GM18909 (cell line): ENCODE measurements around the gene GOLT1A.

Experiments used
- ATAC-seq: cut with Tn5 transposase; IDR thresholded peaks from one replicate; pipeline ENCODE4 v1.9.1; 2021; ENCODE audit warnings: mild to moderate bottlenecking; ENCODE audit not compliant: unreplicated experiment, poor library complexity

The GOLT1A gene

DNA sequence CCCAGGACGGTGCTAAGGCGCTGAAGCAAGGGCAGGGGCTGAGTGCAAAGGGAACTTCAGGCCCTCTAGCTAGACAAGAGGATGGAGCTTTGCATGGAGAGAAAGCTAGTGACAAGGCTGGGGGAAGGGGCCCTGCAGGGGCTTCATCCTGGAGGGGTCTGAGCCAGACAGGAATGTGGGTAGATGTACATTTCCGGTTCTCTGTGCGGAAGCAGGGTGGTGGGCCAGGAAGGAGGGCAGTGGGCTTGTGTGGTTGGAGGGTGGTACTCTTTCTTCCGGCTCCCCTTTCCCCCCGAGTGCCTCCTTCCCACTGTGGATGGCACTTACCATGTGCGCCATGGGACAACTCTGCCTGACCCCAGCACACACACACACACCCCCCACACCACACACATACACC, 19.0 kb downstream of the GOLT1A start:
- ATAC-seq, result no peak

DNA sequence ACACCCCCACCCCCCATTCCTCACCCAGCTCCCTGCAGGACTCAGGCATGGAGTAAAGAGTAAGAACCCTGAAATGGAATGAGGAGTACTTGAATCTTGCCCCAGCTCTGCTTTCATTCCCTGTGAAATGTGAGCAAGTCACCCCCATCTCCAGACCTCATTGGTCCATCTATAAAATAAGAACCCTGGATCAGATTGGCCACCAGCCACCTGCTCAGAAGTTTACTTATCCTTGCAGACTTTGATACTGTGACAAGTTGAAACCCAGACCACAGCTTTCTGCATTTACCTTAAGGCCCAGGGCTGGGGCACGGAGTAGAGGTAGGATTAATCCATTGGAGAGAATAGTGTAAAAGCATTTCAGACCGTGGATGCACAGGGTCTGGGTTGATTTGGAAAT, 19.7 kb downstream of the GOLT1A start:
- no peak for ATAC-seq

DNA sequence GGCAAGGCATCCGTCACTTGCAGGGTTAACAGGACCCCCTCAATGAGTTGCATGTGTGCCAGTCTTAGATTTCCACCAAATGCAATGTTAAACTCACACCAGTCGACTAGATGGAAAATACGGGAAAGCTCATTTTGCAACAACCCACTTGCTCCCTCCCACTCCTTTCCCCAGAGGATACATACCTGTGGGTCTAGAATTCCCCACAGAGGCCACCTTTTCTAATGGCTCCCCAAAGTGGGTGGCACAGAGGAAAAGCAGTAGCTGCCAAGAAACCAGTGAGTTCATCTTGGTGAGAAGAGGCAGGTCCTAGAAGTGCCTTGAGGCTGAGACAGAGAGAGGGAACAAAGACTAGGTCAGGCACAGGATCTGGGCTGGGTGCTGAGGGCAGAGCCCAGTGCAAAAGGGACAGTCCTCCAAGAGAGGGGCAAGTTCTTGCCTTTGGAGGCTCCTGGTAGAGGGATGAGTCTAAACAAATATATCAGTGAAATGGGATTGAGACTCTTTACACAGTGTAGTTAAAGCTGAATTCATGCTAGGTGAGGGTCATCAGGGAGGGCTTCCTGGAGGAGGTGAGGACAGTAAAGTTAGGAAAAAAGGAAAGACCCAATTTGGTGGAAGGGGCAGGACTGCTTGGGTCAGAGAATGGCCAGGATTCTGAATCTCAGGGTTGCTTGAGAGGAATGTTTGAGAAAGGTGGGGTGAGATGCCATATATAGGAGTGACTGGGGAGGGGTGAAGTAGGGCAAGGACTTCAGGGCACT, 21.0 kb downstream of the GOLT1A start:
- ATAC-seq, result no peak

DNA sequence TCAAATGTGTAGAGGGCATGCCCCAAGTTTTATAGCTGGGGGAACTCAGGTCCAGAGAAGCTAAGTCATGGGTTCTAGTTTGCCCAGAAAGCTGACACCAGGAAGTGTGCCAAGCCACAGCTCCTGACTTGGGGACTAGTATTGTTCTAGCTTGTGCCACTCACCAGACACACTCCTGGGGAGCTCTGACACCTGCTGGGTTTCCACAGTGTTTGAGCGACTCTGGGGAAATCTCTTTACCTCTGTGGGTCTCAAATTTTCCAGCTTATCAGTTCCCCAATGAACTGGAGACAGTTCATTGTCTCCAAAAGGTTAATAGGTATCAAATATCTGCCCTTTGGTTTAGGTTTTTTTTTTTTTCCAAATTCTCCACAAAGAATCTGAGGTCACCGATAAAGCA, 21.7 kb downstream of the GOLT1A start:
- no peak for ATAC-seq

DNA sequence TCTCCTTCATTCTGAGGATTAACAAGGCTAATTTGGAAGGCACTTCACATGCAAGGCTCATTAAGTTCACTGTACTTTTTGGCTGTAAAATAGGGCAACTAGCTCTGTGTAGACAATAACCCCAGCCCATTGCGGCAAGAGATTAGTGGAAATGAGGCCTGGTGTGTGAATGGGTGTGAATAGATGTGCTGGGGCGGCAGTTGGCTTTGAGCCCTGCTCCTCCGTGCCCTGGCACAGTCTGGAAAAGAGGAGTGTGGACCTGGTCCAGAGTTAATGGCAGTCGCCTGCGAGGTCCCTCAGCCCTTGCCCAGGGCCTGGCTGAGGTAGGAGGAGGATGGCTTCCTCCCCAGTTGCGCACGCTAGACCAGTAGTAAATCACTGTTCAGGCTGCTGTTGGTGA, 22.3 kb downstream of the GOLT1A start:
- no peak for ATAC-seq

DNA sequence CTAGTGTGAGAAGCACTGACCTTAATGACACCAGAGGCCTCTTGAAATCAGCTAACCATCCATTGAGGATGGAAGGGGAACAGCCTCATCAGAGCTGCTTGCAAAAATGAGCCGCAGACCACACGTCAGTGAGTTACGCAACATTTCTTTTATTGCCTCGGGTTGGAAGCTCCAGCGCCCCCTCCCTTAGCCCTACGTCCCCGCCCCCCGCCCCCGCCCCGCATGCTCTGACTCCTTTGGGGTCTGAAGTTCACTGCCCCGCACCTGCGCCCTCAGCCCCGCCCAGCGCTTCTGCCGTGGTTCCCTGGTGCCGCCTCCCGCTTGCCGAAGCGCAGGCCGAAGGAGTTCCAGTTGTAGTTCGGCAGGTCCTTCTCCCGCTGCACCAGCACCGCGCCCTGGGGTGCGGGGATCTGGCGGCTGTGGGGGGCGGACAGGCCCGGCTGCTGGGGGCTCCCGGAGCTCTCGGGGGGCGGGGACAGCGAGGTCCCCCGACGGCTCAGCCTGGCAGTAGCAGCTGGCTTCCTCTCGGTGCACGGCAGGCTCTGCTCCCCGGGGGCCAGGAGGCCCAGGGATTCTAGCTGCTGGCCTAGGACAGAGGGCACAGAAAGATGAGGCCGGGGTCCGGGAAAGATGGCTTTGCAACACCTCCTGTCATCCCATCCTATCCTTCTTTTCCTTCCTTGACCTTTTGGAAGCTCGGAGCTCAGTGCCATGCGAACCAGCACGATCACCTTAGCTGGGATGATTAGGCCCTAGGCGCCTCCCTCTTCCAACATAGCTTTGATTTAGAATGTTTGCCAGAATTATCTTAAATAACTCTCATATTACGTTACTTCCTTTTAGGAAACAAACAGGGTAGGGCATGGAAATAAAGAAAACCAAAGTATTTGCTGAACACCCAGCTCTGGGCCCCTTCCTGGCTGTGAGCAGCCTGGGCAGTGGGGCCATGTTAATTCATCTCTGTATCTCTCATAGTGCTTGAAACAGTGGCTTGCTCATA, 23.3 kb downstream of the GOLT1A start:
- no peak for ATAC-seq

DNA sequence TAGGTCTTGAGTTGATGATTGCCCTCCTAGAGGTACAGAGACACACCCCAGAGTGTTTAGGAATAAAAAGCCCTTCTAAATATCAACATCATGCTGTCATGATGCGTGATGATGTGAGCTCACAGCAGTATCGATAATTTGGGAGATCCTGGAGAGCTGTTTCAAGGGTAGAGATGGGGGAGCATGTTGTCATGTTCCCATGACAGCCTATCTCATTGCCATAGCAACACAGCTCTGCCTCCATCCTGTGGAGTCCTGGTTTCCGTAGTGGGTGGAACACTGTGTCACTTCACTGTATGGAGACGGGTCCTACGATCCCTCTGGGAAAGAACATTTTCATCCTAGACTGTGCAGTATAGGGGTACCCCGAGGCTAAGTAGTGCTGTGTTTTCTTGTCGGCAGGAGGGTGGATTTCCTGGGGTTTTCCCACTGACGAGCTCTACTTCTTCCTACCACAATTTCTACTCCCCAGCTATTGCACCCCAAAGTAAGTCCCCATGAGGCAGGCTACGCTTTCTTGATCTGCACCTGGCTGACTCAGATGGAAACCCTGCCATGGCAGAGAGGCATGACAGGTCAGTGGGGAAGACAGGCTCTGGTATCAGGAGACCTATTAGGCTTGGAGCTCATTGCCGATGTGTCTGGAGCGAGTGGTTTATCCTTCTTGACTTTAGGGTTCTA, 24.7 kb downstream of the GOLT1A start:
- ATAC-seq, result no peak

DNA sequence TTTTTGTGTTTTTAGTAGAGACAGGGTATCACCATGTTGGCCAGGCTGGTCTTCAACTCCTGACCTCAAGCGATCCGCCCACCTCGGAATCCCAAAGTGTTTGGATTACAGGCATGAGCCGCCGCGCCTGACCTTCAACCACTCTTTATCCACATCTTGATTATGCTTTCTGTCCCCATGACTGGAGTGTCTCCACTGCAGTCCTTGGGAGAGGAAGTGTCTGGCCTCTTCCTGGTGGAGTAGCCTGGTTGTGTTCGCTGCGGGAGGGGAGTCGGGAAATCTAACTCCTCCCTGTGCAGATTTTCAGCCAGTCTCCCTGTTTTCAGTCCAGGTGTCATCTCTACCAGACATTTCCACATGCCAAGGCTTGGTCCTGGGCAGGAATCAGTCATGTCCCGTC, 27.2 kb downstream of the GOLT1A start:
- ATAC-seq, result no peak

DNA sequence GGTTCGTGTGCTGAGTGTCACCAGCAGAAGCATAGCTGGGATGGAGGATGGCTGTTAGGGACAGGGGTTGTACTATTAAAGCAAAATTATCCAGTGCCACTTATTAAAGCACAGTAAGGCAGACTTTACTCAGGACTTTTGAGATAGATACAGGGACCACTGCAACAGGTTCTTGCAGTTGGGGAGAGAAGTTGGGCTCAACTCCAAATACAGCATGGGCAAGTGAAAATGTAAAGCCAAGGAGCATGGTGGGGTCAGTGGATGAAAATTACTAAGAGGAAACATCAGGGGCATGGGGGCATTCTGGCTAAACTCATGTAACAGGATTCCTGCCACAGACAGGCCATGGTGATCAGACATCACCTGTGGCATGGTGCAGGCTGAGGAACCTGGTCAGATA, 32.7 kb downstream of the GOLT1A start:
- ATAC-seq, result no peak

DNA sequence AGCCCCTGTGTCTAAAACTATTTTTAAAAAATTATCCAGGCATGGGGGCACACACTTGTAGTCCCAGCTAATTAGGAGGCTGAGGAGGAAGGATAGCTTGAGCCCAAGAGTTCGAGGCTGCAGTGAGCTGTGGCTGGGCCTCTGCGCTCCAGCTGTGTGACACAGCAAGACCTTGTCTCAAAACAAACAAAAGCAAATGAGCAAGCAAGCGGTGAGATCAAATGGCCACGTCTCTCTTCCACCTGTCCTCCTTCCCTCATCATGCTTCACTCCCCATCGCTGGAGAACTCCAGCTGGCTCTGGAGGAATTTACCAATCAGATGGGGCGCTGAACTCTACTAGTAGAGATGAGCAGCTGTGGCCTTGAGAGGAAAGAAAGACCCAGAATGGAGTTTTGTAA, 33.7 kb downstream of the GOLT1A start:
- ATAC-seq, result no peak

DNA sequence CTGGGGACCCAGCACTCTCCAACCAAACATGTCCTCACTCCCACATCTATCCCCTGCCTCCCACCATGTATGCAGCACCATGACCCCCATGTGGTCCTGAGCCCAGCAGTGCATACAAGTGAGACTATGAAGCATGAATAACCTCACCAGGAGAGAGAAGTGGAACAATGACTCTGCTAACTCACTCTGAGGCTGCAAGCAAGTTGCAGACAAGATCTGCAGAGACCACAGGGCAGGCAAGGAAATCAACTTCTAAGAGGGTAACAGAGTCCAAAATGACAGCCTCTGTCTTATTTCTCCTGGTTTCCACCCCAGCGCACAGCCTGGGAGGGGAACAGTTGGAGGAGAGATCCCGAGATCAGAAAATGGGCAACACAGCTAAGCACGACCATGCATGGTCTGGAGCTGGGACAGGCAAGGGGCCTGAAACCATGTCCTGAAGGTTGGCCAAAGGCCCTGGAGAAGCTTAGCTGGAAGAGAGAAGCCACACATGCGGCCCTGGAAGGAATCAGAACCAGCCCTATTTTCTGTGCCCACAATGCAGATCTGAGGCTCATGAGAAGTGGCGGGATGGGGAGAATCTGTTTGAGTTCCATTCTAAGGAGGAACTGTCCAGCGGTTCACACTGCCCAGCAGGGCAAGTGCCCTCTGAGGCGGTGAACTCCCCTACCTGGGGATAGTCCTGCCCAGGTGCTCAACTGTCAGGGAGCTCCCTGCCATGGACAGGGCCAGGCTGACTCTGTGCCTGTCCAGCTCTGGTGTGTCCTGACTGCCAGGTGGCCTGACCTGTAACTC, 35.1 kb downstream of the GOLT1A start:
- no peak for ATAC-seq

DNA sequence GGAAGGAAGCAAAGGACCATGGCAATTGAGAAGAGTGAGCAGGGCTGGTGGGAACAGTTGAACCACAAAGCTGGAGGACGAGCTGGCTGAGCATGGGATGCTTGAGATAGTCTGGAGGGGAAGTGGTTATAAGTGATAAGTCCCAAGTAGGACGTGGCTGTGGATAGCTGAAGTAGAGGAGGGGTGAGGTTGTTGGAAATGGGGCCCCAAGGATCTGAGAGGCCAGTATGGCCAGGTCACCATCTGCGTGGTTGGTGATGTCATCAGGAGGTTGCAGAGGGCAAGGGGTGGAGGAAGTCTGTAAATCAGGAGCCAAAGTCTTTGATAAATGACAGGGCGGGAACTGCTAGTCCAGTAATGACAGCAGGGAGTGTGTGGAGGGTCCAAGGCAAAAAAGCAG, 36.7 kb downstream of the GOLT1A start:
- ATAC-seq, result no peak

DNA sequence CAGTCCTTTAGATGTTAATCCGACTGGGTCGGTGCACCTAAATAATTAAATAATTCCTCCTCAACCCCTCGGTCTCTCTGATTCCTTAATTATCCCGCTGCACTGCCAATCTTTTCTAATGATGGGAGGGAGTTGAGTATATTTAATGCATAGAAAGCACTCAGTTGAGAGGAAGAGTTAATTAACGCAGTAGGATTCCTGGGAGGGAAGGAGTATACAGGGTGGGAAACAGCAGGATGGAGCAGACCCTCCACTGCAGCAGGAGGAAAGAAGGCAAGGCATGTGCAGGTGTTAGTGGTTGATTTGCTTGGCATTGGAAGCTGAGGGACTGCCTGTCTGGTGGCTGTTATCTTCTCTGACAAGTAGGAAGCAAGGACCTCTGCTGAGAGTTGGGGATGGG, 37.7 kb downstream of the GOLT1A start:
- no peak for ATAC-seq

DNA sequence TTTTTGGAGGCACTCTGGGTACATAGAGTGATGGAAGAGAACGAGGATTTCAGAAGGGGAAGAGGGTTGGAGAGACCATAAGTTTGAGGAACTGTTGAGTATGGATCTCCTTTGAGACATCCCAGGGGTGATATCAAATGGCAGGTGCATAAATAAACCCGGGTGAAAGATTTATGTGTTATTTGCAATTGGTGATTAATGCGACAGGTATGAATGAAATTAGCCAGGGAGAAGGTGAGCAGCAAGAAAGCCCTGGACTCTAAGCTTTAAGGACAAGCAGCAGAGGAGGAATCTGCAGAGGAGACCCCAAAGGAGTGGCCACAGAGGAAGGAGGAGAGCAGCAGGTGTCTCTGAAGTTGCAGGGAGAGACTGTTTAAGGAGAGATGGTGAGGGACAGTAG, 38.8 kb downstream of the GOLT1A start:
- no peak for ATAC-seq

DNA sequence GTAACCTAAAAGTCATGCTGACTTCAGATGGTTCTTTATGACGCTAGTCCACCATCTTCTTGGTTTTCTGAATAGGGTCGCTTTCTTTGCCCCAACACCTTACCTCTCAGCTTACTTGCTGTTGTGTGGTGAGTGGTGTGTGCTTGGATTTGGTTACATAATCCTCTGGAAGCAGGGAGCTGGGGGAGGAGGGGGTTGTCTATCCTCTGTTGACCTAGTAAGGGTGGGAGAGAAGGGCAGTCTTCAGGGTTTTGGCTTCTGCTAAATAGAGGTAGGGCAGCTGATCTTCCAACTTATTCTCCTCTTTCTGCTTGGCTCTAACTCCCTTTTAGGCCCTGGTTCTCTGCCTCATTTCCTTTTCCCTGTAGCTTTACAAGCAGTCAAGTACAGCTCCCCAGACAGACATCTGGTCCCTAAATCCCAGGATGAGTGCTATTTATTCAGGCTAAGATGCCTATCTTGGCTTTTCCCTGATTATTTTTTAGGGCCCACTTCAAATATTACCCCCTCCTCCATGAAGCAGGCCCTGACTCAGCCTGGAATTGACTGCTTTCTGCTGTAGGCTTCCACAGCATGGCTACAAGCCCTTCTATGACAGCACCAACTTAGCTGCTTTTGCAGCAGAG, 41.3 kb downstream of the GOLT1A start:
- ATAC-seq, result no peak

DNA sequence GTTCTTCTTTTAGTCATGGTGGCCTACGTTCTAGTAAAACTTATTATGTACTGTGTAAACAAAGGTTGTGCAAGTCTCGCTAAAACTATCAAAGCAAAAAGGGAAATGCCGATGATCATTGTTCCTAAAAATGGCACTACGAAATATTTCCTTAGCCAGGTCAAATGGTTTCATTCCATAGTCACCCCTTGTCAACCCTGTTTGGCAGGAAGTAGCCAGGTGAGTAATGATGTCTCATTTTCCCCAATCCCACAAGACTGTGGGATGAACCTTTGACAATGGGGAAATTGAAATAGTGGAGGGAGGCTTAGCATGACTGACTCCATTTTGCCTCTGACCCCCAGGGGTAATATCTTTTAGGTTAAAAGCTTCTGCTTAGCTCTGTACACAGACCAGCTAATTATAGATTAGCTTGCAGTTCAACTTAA, 42.0 kb downstream of the GOLT1A start:
- no peak for ATAC-seq

DNA sequence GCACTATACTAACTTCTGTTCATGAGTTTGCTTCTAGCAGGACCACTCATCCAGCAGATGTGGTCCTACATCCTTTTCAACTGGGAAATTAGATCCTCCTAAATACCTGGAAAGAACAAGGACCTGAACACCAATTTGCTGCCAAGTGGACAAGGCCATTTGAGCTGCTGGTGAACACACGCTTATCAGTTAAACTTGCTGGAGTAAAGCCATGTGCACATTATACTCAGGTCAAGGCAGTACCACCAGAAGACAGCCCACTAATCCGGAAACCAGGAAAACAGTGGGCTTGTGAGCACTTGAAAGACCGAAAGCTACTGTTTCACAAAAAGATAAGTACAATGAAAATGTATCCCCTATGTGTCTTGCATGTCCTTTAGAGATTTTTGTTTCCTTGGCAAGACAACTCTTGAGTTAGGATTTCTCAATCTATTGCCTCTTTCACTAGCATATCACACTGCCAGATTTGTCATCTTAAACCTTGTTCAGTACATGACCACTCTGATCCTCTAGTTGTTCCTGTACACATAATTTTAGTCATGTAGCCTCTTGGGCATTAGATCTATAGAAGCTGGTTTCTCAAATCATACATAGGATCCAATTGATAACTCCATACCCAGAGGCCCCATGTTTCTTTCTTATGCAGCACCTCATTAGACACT, 43.2 kb downstream of the GOLT1A start:
- ATAC-seq, result no peak

DNA sequence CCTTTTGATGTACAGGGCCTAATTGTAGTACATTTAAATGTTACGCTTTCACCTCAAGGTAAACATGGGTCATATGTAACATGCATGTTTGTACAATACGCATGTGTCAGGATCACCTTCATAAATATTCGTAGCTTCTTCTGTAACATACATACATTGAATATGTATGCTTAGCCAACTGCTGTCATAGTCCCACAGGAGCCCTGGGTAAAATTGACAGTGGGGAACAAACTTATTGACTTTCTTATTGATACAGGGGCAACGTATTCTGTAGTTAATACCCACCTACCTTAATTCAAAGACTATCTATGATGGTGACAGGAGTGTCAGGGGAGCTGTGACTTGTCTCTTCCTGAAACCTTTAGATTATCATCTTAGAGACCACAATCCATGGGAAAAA, 43.9 kb downstream of the GOLT1A start:
- ATAC-seq, result no peak

DNA sequence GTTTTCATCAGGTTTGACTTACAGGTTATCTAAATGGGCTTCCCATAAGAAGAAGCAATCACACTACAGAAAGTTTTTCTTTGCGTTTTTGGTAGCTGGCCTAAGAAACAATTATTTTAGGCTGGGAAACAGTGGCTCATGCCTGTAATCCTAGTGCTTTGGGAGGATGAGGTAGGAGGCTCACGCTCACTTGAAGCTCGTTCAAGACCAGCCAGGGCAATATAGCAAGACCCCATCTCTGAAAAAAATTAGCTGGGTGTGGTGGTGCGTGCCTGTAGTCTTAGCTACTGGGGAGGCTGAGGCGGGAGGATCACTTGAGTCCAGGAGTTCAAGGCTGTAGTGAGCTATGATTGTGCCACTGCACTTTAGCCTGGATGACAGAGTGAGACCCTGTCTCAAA, 46.1 kb downstream of the GOLT1A start:
- ATAC-seq, result no peak
